Measurements from ENCODE around the gene CAPZB.

Gene CAPZB

DNA sequence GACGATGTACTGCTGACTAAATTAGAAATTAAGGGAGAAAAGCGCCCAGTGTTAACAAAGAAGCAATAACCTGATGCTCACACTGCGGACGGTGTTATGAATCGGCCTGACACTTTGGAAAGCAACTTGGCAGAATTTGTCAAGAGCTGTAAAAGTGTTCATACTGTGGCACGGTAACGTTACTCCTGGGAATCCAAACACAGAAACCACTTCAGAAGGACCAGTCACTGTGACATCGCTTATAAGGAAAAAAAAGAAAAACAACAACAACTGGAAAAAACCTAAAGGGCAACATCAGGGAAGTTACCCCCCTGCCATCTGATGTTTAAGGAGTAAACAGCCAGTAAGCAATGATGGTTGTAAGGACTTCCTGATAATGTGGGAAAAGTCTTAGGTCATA is 27.7 kb downstream of the CAPZB start:
- no peak for TF ChIP-seq ZFX (IDR thresholded peaks at IDR 0.05)
- TF ChIP-seq, protein P1, sequence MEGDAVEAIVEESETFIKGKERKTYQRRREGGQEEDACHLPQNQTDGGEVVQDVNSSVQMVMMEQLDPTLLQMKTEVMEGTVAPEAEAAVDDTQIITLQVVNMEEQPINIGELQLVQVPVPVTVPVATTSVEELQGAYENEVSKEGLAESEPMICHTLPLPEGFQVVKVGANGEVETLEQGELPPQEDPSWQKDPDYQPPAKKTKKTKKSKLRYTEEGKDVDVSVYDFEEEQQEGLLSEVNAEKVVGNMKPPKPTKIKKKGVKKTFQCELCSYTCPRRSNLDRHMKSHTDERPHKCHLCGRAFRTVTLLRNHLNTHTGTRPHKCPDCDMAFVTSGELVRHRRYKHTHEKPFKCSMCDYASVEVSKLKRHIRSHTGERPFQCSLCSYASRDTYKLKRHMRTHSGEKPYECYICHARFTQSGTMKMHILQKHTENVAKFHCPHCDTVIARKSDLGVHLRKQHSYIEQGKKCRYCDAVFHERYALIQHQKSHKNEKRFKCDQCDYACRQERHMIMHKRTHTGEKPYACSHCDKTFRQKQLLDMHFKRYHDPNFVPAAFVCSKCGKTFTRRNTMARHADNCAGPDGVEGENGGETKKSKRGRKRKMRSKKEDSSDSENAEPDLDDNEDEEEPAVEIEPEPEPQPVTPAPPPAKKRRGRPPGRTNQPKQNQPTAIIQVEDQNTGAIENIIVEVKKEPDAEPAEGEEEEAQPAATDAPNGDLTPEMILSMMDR (conservative IDR thresholded peaks at IDR 0.05) = no peak
- H3K27ac ChIP-seq = peak overlapping the region; percentile 28; the same call in 1 of the 2 replicates

DNA sequence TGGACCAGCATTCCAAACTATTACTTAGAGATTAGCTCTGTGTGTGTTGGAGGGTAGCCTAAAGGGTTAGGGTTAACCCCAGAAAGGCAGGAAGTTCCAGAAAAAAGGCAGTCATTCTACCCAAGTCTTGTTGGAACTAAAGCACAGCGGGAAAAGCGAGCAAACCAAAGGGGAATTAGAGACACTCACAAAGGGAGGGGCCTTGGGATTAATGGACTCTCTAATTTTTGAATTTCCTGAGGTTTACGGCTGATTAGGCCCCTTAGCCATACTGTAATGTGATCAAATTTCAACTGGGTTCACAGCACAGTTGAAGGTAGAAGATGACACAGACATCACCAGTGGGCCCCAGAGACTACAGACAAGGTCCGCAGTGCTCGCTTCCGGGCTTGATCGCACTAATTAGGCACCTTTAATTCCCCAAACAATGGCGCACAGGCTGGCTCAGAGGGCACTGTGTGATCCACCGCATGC is 28.3 kb downstream of the CAPZB start:
- TF ChIP-seq ZFX (IDR thresholded peaks at IDR 0.05) = no peak
- TF ChIP-seq, protein P1 (conservative IDR thresholded peaks at IDR 0.05) = no peak
- H3K27ac ChIP-seq = peak overlapping the region; percentile 28; the same call in 1 of the 2 replicates

DNA sequence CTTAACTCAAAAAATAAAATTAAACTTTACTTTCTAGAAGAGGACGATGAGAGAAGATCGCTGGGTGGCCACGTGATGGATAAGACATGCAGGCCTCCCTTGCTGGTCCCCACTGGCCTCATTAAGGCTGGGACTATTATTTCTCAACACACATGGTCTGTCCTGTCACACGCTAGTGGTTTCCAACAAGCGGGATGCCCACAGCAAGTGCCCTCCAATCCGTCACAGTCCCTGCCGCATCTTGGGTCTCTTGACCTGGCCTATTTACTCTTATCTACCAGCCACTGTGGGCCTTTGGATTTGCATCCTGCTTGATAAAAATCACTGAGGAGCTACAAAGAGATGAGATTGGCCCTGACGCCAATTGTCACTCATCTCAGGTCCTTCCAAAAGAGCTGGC is 30.0 kb downstream of the CAPZB start:
- TF ChIP-seq, protein P1 (conservative IDR thresholded peaks at IDR 0.05) = no peak
- no peak for TF ChIP-seq ZFX (IDR thresholded peaks at IDR 0.05)
- no peak overlapping the region for H3K27ac ChIP-seq

DNA sequence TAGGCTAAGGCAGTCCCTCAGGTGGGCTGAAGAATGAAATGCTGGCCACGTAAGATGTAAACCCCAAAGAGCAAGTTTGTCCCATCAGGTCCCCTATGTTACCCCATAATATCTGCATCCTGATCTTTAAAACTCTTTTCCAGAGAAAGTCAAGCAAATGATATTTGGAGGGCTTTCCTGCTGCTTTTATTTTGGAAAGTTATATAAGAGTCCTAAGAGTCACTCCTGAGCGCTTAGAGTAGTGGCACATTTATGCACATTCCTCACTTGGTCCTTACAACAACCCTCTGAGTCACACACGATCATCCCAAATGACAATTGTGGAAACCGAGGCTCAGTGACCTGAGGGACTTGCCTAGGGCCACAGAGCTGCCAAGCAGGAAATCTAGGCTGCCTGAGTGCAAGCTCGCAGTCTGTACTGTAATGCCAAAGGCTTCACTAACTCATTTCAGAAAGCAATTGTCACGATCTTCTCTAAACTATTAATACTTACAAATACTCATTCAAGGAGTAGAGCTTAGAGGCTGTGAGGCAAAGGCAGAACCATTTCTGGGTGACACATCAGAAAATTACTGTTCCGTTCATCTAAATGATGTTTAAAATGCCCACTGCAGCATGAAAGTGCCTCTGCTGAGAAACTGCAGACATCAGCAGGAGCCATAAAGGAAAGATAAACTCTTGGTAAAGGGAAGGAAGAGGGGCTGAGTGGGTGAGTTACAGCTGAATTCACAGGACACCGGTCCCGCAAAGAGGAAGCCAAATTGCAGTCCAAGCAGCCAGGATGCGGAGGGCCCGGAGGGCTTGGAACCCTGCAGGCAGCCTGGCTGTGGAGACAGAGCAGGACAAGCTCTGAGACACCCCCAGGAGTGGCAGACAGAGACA is 30.8 kb downstream of the CAPZB start:
- H3K27ac ChIP-seq = no peak overlapping the region
- TF ChIP-seq ZFX (IDR thresholded peaks at IDR 0.05) = no peak
- TF ChIP-seq, protein P1 (conservative IDR thresholded peaks at IDR 0.05) = no peak

DNA sequence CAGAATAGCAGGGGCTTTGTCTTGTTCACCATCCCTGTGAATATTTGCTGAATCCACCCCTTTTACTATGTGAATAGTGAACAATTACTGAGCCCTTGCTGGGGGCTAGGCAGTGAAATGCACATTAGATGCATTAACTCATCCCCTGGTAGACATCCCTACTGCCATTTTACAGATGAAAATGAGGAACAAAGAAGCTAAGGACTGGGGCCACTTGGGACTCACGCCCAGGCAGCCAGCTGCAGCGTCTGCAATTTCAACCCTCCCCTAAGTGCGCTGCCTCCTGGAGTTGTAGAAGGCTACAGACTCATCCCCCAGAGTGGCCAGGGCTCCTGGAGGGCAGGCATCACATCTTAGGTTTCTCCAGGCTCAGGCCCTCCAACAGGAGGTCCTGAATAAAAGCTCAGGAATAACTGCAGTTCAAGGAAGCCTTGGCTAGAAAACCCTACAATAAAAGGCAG is 31.6 kb downstream of the CAPZB start:
- H3K27ac ChIP-seq = peak overlapping the region; percentile 53; the same call in 1 of the 2 replicates
- TF ChIP-seq, protein P1 (conservative IDR thresholded peaks at IDR 0.05) = no peak
- TF ChIP-seq ZFX (IDR thresholded peaks at IDR 0.05) = no peak

DNA sequence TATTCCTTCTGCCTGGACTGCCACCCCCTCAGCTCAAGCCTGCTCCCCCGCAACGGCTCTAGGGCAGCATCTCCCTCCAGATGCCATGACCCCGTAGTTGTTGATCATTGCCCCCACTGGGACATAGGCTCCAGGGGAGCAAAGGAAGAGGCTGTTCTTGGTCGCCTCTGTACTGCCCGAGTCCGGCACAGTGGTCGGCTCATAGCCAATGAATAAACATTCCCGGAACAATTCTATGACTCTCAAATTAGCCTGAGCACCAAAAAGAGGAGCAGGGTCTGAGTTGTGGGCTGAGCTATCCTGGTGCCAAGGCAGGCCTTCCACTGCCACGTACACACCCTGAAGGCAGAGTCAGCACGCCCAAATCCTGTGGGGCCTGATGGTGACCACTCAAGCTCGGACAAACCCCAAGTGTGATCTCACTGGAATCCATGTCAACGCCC is 33.1 kb downstream of the CAPZB start:
- TF ChIP-seq ZFX (IDR thresholded peaks at IDR 0.05) = no peak
- TF ChIP-seq, protein P1 (conservative IDR thresholded peaks at IDR 0.05) = no peak
- H3K27ac ChIP-seq = peak overlapping the region; percentile 53
